ENCODE results near the gene FAM72B. TPM values are rescaled to one million over a fixed set of nuclear protein-coding genes. Genes with fewer than 3 reads are reported as not detected.

FAM72B gene
- total RNA-seq: 0.66 and 1.3 TPM in 2 replicates

DNA sequence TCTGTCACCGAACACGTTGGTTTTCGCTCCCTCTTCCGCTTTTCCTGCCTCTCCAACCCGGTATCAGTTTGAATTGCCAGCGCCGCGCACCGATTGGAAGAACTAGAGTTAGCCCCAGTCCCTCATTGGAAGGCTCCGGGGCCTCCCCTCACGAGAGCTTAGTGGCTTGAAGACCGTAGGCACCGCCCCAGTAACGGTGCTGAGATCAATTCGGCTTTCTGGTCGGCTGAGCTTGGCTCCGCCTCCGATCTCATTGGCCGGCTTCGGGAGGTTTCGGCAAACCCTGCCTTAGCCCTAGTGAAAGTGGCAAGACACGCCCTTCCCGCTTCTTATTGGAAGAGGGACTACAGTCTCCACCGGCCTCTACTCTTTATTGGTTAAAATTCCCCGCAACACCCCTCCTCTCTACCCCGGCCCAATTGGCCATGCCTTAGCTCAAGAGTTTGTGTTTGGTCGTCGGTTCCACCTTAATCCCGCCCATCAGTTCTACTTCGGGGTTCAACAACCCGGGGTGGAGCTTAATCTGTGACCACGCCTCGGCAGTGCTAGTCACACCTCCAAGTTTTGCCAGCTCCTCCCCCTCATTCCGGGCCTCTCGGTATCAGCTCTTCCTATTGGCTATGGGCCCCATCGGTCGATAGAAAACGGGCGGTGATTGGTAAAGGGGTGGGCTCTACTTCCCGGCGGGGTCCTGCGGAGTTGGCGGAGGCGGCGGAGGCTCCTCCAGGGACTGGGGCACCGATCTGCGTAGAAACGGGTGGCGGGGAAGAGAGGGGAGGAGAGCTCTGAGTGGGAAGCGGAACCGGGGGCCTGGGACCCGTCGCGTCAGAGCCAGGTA is at the start of gene FAM72B, which contains the start of gene SRGAP2C:
TSS of gene FAM72B (minus strand) at position 51 of the 838 bp plus-strand sequence. CDS start 851 bp downstream, outside the sequence.
TSS of gene SRGAP2C (plus strand) at position 686 of the 838 bp plus-strand sequence. CDS start 2,472 bp downstream, outside the sequence.

Other genes with a start within 250 kb of the FAM72B start
- 30.0 and 38.1 TPM in 2 replicates for gene SRGAP2C, start 635 bp upstream of the FAM72B start, total RNA-seq